Measurements from ENCODE around the gene FAU. TPM values are rescaled to one million over a fixed set of nuclear protein-coding genes. Genes with fewer than 3 reads are reported as not detected.

FAU gene
- total and polyA plus RNA-seq, 10 of the 15 experiments (the other 5 are each of a cell fraction or from before 2014, with no cell fraction given), result 332 to 1,347 (median 990) TPM

- TF ChIP-seq SP1 (IDR thresholded peaks at IDR 0.05; ENCODE audit: low read depth, low read length) (peak; percentile 47), NBN (IDR thresholded peaks at IDR 0.05) (peak; percentile 82), EP300 (IDR thresholded peaks at IDR 0.05; ENCODE audit: borderline replicate concordance in 1 of 2, control insufficient read depth in 1 of 2, low read depth in 2 of 2, low read length in 2 of 2) (no peak), CHD4 (IDR thresholded peaks at IDR 0.05) (no peak), CHD2 (IDR thresholded peaks at IDR 0.05; ENCODE audit: borderline replicate concordance, low read depth, low read length) (peak; percentile 38; the same call in 1 of the 2 replicates), SMARCA5 (IDR thresholded peaks at IDR 0.05) (peak; percentile 48), PML (IDR thresholded peaks at IDR 0.05; ENCODE audit: low read length) (peak; percentile 93), PAX5 (IDR thresholded peaks at IDR 0.05; ENCODE audit: borderline replicate concordance, low read depth, low read length) (peak; percentile 32; the same call in 1 of the 2 replicates), ATF7 (IDR thresholded peaks at IDR 0.05; ENCODE audit: low read depth) (peak; percentile 93), CREB1 (IDR thresholded peaks at IDR 0.05; ENCODE audit: low read depth) (peak; percentile 95), TCF3 (IDR thresholded peaks at IDR 0.05; ENCODE audit: borderline replicate concordance, insufficient read depth, low read depth, low read length) (0 out of 2 replicates have a peak, but pooled peaks have one; percentile 23), NFYA (IDR thresholded peaks at IDR 0.05; ENCODE audit: borderline replicate concordance, low read depth, low read length) (no peak), ZNF592 (IDR thresholded peaks at IDR 0.05) (no peak)
- TF ChIP-seq, protein P1, sequence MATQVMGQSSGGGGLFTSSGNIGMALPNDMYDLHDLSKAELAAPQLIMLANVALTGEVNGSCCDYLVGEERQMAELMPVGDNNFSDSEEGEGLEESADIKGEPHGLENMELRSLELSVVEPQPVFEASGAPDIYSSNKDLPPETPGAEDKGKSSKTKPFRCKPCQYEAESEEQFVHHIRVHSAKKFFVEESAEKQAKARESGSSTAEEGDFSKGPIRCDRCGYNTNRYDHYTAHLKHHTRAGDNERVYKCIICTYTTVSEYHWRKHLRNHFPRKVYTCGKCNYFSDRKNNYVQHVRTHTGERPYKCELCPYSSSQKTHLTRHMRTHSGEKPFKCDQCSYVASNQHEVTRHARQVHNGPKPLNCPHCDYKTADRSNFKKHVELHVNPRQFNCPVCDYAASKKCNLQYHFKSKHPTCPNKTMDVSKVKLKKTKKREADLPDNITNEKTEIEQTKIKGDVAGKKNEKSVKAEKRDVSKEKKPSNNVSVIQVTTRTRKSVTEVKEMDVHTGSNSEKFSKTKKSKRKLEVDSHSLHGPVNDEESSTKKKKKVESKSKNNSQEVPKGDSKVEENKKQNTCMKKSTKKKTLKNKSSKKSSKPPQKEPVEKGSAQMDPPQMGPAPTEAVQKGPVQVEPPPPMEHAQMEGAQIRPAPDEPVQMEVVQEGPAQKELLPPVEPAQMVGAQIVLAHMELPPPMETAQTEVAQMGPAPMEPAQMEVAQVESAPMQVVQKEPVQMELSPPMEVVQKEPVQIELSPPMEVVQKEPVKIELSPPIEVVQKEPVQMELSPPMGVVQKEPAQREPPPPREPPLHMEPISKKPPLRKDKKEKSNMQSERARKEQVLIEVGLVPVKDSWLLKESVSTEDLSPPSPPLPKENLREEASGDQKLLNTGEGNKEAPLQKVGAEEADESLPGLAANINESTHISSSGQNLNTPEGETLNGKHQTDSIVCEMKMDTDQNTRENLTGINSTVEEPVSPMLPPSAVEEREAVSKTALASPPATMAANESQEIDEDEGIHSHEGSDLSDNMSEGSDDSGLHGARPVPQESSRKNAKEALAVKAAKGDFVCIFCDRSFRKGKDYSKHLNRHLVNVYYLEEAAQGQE (IDR thresholded peaks at IDR 0.05; ENCODE audit: low read depth, low read length), result no peak
- TF ChIP-seq, protein P2, sequence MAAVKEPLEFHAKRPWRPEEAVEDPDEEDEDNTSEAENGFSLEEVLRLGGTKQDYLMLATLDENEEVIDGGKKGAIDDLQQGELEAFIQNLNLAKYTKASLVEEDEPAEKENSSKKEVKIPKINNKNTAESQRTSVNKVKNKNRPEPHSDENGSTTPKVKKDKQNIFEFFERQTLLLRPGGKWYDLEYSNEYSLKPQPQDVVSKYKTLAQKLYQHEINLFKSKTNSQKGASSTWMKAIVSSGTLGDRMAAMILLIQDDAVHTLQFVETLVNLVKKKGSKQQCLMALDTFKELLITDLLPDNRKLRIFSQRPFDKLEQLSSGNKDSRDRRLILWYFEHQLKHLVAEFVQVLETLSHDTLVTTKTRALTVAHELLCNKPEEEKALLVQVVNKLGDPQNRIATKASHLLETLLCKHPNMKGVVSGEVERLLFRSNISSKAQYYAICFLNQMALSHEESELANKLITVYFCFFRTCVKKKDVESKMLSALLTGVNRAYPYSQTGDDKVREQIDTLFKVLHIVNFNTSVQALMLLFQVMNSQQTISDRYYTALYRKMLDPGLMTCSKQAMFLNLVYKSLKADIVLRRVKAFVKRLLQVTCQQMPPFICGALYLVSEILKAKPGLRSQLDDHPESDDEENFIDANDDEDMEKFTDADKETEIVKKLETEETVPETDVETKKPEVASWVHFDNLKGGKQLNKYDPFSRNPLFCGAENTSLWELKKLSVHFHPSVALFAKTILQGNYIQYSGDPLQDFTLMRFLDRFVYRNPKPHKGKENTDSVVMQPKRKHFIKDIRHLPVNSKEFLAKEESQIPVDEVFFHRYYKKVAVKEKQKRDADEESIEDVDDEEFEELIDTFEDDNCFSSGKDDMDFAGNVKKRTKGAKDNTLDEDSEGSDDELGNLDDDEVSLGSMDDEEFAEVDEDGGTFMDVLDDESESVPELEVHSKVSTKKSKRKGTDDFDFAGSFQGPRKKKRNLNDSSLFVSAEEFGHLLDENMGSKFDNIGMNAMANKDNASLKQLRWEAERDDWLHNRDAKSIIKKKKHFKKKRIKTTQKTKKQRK (IDR thresholded peaks at IDR 0.05; ENCODE audit: low read depth, low read length), result no peak
- TF ChIP-seq, protein P3, sequence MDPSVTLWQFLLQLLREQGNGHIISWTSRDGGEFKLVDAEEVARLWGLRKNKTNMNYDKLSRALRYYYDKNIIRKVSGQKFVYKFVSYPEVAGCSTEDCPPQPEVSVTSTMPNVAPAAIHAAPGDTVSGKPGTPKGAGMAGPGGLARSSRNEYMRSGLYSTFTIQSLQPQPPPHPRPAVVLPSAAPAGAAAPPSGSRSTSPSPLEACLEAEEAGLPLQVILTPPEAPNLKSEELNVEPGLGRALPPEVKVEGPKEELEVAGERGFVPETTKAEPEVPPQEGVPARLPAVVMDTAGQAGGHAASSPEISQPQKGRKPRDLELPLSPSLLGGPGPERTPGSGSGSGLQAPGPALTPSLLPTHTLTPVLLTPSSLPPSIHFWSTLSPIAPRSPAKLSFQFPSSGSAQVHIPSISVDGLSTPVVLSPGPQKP (IDR thresholded peaks at IDR 0.05; ENCODE audit: low read depth, low read length), result peak; percentile 87
These were observed 4.5 kb downstream of the FAU start, which contains the start of gene ZNHIT2 (continued) for GRCh38 chr11:65117206-65118096.

Measured in GM12878 (cell line).